NCI-H446 treated with DMSO at 0.1 percent for 48 hours (cell line): ENCODE measurements around the gene ZNF384.
"Not testable (repeated sequence)": the region's sequence is repeated elsewhere in the genome, so short reads cannot be mapped to it uniquely, and the experiment has no call there.

Source experiments
- DNase-seq: peaks from one replicate; lab custom pipeline; 2025; lab: John Stamatoyannopoulos, UW

ZNF384 gene

GRCh38 chr12:6688999-6689882 is at the start of gene ZNF384:
Gene ZNF384, minus strand, starts transcription at chr12:6689375. Its CDS starts 9,855 bp downstream, at chr12:6679520.
- peak; percentile 99 for DNase-seq

DNA sequence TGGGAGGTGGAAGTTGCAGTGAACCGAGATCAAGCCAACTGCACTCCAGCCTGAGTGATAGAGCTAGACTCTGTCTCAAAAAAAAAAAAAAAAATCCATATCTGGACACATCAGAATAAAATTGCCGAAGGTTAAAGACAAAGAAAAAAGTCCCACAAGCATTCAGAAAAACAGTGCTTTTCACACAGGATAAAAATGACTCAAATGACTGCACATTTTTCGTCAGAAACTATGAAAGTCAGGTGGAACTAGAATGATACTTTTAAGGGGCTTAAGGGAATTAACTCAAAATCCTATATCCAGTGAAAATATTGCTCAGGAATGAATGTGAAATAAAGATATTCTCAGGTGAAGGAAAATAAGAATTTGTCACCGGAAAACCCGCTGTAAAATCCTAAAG is 47.6 kb upstream of the ZNF384 start:
- DNase-seq: no peak

DNA sequence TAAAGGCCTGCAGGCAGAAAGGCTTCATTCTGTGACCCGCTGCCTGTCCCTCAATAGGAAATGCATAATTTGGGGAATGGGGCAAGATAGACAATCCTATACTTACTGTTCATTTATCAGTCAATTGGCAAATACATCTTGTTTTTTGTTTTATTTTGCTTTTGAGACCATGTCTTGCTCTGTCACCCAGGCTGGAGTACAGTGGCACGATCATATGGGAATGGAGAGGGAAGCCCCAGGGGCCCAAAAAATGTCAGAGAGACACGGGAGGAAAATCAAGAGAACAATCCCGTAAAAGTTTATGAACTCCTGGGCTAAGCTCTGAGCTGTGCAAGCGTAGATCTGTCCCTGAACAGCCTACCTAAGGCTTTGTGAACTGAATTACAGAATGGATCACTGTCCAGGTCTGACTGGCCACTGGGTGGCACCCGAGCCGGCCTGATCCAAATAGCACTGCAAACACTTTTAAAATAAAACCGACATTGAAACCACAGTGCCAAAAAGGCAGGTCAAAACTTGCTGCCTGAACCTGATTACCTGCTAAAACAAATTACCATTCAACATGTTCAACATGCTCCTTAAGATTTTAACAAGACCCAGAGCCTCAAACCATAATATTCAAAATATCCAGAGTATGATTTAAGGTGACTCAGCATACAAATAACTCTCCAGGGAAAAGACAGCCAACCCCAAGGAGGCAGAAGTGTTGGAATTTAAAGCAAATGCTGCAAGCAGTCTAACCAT is 46.4 kb upstream of the ZNF384 start:
- no peak for DNase-seq

DNA sequence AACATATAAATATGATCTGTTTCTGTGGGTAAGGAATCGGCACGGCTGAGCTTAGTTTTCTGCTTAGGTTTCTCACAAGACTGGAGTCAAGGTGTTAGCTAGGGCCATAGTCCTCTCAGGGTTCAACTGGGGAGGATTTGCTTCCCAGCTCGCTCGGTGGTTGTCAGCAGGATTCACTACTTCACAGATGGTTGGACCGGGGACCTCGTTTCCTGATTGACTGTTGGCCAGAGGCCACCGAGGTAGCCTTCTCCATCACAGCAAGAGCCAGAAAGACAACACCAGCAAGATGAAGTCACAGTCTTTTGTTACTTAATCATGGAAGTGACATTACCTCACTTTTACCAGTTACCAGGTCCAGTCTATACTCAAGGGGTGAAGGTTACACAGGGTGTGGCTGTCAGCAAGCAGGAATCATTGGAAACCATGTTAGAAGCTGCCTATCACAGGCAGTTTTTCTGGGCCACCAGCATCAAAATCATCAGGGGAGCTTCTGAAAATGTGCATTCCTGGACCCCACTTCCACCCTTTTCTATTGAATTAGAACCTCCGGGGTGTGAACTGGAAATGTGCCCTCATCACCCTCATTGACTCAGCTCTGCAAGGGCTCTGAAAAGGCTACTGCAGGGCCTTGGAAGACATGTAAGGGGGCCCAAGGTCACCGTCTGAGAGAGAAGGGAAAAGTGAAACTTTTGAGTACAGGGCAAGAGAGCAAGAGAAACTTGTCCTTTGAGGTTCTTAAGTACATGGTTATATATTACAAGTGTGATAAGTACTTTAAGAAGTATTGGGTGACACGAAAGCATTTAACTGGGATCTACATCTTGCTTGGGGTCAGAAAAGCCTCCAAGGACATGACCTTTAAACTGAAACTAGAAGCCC is 45.6 kb upstream of the ZNF384 start:
- no peak for DNase-seq

DNA sequence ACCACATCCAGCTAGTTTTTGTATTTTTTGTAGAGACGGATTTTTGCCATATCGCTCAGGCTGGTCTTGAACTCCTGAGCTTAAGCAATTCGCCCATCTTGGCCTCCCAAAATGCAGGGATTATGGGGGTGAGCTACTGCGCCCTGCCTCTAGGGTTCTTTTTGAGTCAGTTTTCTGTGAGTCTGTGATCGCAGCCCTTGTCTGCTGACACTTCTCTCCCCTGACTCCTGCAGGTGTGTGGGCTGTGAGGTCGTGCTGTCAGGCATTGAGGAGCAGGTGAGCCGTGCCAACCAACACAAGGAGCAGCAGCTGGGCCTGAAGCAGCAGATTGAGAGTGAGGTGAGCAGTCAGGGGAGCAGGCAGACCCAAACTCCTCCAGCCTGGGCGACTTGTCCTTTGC is 41.0 kb upstream of the ZNF384 start:
- DNase-seq: no peak

- no peak for DNase-seq
Measured at GRCh38 chr12:6729186-6729585, 40.0 kb upstream of the ZNF384 start.

GRCh38 chr12:6725350-6725749 is 36.2 kb upstream of the ZNF384 start:
- DNase-seq: no peak

- DNase-seq: no peak
Measured at GRCh38 chr12:6724409-6724797, 35.2 kb upstream of the ZNF384 start.

DNA sequence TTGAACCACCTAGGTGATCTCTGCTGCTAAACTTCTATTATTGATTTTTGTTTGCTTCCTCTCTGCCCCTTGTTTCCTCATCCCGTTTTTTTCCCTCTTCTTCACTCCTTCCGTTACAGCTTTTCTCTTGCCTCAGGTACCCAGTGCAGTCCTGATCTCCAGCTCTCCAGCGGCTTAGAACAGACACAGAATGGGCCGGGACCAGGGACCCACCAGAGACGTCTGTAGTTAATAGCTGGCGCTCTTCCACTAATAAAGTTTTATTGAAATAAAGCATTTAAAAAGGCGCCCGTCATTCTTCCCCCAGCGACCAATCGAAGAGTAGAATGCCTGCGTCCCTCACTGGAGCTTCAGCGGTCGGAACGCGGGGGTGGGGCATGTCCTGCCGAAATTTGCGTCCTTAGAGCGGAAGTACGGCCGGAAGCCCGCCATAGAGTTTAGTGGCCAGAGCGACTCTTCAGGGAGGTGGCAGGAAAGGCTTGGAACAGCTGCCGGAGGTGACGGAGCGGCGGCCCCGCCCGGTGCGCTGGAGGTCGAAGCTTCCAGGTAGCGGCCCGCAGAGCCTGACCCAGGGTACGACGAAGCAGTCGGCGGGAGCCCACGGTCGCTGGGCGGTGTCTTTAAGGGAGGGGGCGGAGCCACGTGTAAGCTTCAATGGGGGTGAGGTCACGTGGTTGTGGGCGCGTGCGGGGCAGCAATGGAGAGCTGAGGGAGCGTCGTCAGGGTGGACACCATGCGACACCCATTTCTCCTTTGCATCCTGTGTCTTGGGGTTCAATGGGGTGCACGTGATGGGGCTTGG is 34.6 kb upstream of the ZNF384 start, which contains the start of gene COPS7A:
COPS7A (plus strand) TSS at position 440 of the 802 bp plus-strand sequence. CDS start 611 bp downstream, outside the sequence.
- DNase-seq: peak; percentile 99

GRCh38 chr12:6722863-6723262 is 33.7 kb upstream of the ZNF384 start:
- no peak for DNase-seq

DNA sequence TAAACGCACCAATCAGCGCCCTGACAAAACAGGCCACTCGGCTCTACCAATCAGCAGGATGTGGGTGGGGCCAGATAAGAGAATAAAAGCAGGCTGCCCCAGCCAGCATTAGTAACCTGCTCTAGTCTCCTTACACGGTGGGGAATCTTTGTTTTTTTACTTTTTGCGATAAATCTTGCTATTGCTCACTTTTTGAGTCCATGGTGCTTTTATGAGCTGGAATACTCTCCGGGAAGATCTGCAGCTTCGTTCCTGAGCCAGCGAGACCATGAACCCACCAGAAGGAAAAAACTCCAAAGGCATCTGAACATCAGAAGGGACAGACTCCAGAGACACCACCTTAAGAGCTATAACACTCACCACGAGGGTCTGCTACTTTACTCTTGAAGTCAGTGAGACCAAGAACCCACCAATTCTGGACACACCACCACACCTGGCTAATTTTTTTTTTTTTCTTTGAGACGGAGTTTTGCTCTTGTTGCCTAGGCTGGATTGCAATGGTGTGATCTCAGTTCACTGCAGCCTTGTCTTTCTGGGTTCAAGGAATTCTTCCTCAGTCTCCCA is 27.8 kb upstream of the ZNF384 start:
- no peak for DNase-seq

DNA sequence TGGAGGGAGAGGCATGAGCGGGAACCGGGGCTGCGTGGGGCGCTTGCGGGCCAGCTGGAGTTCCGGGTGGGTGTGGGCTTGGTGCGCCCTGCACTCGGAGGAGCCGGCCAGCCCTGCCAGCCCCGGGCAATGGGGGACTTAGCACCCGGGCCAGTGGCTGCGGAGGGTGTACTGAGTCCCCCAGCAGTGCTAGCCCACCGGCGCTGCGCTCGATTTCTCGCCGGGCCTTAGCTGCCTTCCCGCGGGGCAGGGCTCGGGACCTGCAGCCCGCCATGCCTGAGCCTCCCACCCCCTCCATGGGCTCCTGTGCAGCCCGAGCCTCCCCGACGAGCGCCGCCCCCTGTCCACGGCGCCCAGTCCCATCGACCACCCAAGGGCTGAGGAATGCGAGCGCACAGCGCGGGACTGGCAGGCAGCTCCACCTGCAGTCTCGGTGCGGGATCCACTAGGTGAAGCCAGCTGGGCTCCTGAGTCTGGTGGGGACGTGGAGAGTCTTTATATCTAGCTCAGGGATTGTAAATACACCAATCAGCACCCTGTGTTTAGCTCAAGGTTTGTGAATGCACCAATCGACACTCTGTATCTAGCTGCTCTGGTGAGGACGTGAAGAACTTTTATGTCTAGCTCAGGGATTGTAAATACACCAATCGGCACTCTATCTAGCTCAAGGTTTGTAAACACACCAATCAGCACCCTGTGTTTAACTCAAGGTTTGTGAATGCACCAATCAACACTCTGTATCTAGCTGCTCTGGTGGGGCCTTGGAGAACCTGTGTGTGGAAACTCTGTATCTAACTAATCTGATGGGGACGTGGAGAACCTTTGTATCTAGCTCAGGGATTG is 27.1 kb upstream of the ZNF384 start:
- DNase-seq: not testable (repeated sequence)

DNA sequence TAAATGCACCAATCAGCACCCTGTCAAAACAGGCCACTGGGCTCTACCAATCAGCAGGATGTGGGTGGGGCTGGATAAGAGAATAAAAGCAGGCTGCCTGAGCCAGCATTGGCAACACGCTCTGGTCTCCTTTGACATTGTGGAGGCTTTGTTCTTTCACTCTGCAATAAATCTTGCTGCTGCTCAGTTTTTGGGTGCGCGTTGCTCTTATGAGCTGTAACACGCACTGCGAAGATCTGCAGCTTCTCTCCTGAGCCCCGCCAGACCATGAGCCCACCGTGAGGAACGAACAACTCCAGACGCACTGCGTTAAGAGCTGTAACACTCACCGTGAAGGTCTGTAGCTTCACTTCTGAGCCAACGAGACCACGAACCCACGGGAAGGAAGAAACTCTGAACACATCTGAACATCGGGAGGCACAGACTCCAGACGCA is 19.8 kb upstream of the ZNF384 start:
- DNase-seq: no peak

- not testable (repeated sequence) for DNase-seq
Measured at GRCh38 chr12:6708351-6708750, 19.2 kb upstream of the ZNF384 start.

DNA sequence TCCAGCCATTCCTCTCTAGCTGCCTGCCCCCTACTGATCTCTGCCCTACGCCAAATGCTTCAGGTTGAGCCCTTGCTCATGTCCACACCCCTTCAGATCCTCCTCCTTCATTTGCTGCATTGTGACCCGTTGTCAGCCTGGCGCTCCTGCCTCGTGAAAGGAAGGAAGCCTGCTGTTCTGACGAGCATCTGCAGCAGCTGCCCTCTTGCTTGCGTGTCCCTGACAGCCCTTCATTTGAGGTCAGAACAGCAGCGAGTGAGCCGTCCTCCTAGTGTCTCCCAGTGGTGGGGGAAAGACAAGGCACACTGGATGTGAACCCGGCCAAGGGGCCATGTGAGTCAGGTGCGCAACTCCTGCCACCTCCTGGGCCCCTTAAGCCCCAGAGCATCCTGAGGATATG is 14.5 kb upstream of the ZNF384 start:
- no peak for DNase-seq

- DNase-seq: no peak
Measured at GRCh38 chr12:6701078-6701768, 12.0 kb upstream of the ZNF384 start.

DNA sequence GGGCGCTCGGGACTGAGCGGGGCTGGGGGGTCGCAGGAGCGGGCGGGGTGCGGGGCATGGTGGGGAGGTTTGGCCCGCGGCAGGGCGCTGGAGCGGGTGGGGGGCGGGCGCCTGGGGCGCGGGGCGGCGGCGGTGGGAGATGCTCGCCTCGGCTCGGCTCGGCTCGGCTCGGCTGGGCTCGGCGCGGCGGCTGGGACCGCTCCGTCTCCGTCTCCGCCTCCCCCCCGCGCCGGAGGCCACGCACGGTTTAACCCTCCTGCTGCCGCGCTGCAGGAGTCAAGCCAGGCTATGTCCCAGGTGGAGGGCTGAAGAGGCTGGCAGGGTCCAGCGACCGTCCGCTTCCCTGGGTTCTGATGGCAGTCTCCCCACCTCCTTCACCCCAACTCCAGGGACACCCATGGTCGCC is 11.5 kb upstream of the ZNF384 start, which contains the start of gene PIANP:
PIANP (minus strand) TSS at position 170 of the 406 bp plus-strand sequence. CDS start 2,754 bp downstream, outside the sequence.
- DNase-seq: no peak

DNA sequence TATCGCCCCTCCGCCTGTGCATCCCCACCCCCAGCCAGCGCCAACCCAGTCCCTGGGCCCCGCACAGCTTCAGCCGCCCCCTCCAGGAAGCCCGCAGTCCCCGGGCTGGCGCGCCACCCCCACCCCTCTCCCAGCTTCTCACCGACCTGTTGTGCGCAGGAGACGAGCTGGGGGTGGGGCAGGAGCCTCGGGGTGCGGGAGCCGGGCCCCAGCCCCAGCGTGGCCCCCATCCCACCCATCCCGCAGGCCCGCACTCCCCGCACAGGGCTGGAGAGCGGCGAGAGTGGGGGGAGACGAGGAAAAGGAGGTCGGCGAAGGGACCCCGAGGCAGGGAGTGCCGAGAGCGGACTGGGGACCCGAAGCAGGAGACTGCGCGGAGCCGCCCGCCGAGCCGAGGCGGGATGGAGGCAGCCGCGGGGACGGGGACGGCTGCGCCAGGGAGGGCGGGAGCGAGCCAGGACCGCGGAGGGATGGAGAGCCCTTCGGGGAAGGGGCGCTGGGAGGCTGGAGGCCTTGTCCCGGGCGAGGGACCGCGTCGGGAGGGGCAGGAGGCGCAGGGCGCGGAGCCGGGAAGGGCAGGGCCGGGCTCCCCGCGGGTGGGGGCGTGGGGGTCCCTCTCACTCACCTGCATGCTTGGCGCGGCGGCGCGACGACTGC is 10.9 kb upstream of the ZNF384 start:
- no peak for DNase-seq
